OCI-LY1 (cell line): ENCODE data around the gene HLA-C.

Experiments
- EZH2 ChIP-seq: fragments of 200-600 bp; sonication (generic), shearing (Covaris generic); IDR thresholded peaks from 2 replicates; pipeline ENCODE4 v1.8.0; 2017; ENCODE audit warnings: borderline replicate concordance, mixed run types, mild to moderate bottlenecking, antibody characterized with exemption, low read length, moderate library complexity, mixed read lengths
- TF ChIP-seq, protein P1 (sequence below): fragments of 200-600 bp; sonication (generic), shearing (Covaris generic); IDR thresholded peaks from 2 replicates; pipeline ENCODE4 v1.5.1; 2017; ENCODE audit warnings: mild to moderate bottlenecking, antibody characterized with exemption, low read length, moderate library complexity, mixed read lengths

DNA sequence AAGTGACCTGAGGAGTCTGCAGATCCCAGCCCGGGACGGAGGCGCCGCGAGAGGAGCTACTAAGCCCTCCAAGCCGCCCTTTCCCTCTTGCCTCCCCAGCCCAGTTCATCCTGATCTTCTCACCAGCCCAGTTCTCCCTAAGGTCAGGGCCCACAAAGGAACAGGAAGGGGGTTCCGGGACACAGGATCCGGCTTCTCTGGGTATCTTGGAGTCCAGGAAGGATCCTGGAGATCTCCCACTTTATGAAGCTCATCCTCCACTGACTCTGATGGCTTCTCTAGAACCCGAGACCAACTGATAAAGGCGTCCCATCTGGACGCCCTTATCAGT is 36.9 kb upstream of the HLA-C start:
- TF ChIP-seq, protein P1, sequence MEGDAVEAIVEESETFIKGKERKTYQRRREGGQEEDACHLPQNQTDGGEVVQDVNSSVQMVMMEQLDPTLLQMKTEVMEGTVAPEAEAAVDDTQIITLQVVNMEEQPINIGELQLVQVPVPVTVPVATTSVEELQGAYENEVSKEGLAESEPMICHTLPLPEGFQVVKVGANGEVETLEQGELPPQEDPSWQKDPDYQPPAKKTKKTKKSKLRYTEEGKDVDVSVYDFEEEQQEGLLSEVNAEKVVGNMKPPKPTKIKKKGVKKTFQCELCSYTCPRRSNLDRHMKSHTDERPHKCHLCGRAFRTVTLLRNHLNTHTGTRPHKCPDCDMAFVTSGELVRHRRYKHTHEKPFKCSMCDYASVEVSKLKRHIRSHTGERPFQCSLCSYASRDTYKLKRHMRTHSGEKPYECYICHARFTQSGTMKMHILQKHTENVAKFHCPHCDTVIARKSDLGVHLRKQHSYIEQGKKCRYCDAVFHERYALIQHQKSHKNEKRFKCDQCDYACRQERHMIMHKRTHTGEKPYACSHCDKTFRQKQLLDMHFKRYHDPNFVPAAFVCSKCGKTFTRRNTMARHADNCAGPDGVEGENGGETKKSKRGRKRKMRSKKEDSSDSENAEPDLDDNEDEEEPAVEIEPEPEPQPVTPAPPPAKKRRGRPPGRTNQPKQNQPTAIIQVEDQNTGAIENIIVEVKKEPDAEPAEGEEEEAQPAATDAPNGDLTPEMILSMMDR: no peak
- TF ChIP-seq EZH2: no peak
